DOHH2 (cell line): Measurements from ENCODE around the gene ORC3.

ENCODE experiments used
- H3F3A ChIP-seq: fragments of 200-600 bp; sonication (generic), shearing (Covaris generic); 2 replicates; pipeline ENCODE4 v1.6.0; 2016; ENCODE audit warnings: antibody characterized with exemption, mild to moderate bottlenecking; ENCODE audit not compliant: control insufficient read depth, insufficient read depth
- H3K27ac ChIP-seq: fragments of 200-600 bp; sonication (generic); 2 replicates; pipeline ENCODE4 v1.5.1; 2014; ENCODE audit warnings: low read depth, mild to moderate bottlenecking, low read length, moderate library complexity
- H3K27me3 ChIP-seq: fragments of 200-600 bp; sonication (generic); 2 replicates; pipeline ENCODE4 v1.6.1; 2014; ENCODE audit warnings: mild to moderate bottlenecking, low read length, mixed read lengths; ENCODE audit not compliant: control insufficient read depth
- H3K36me3 ChIP-seq: fragments of 200-600 bp; sonication (generic); 2 replicates; pipeline ENCODE4 v1.6.1; 2014; ENCODE audit warnings: mild to moderate bottlenecking, low read length, moderate library complexity, mixed read lengths; ENCODE audit not compliant: control insufficient read depth
- H3K4me1 ChIP-seq: fragments of 200-600 bp; sonication (generic); 2 replicates; pipeline ENCODE4 v1.6.1; 2014; ENCODE audit warnings: mild to moderate bottlenecking, low read length, mixed read lengths; ENCODE audit not compliant: control insufficient read depth
- H3K4me2 ChIP-seq: fragments of 200-600 bp; sonication (generic); 2 replicates; pipeline ENCODE4 v1.6.0; 2014; ENCODE audit warnings: mild to moderate bottlenecking, low read length, moderate library complexity
- H3K4me3 ChIP-seq: fragments of 200-600 bp; sonication (generic); 2 replicates; pipeline ENCODE4 v1.5.1; 2014; ENCODE audit warnings: mild to moderate bottlenecking, low read length, mixed read lengths
- H3K79me2 ChIP-seq: fragments of 200-600 bp; sonication (generic); 2 replicates; pipeline ENCODE4 v1.6.1; 2014; ENCODE audit warnings: mild to moderate bottlenecking, low read length, mixed read lengths; ENCODE audit not compliant: control insufficient read depth
- H3K9me2 ChIP-seq: fragments of 200-600 bp; sonication (generic); replicated peaks from 2 replicates; pipeline ENCODE4 v1.6.1; 2014; ENCODE audit warnings: mild to moderate bottlenecking, low read length, mixed read lengths; ENCODE audit not compliant: control insufficient read depth
- H3K9me3 ChIP-seq: fragments of 200-600 bp; sonication (generic); 2 replicates; pipeline ENCODE4 v1.6.1; 2014; ENCODE audit warnings: antibody characterized with exemption, low read length, mixed read lengths; ENCODE audit not compliant: control insufficient read depth, insufficient read depth
- H4K20me1 ChIP-seq: fragments of 200-600 bp; sonication (generic); 2 replicates; pipeline ENCODE4 v1.6.0; 2014; ENCODE audit warnings: low read depth, mild to moderate bottlenecking, antibody characterized with exemption, low read length, moderate library complexity; ENCODE audit not compliant: control insufficient read depth, insufficient read depth
- EZH2phosphoT487 ChIP-seq: fragments of 200-600 bp; sonication (generic); IDR thresholded peaks from 2 replicates; pipeline ENCODE4 v1.6.1; 2017; ENCODE audit warnings: borderline replicate concordance, mild to moderate bottlenecking, antibody characterized with exemption, low read length, moderate library complexity, mixed read lengths
- TF ChIP-seq, protein P1 (sequence below): fragments of 200-600 bp; sonication (generic); IDR thresholded peaks from one replicate; pipeline ENCODE4 v1.5.1; 2014; ENCODE audit warnings: antibody characterized with exemption, mild to moderate bottlenecking, low read depth, low read length; ENCODE audit not compliant: poor library complexity, severe bottlenecking

ORC3 gene

DNA sequence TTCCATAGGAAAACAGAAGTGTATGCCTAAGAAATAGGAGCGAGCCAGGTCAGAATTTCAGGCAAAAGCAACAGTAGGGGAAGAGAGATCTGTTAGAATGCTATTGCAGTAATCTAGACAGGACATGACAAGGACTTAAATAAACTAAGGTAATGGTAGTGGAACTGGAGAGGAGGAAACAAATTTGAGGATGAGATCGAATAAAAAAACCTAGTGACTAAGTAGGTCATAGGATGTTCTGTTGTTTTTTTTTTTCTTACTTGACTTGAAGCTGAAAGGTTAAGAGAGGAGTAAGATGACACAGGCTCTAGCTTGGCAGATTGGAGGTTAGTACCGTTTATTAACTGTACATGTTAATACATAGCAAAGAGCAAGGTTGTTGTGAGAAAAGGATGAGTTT is 28.6 kb downstream of the ORC3 start:
- no peaks in the 10 kb centered on the region for H3K9me2 ChIP-seq

DNA sequence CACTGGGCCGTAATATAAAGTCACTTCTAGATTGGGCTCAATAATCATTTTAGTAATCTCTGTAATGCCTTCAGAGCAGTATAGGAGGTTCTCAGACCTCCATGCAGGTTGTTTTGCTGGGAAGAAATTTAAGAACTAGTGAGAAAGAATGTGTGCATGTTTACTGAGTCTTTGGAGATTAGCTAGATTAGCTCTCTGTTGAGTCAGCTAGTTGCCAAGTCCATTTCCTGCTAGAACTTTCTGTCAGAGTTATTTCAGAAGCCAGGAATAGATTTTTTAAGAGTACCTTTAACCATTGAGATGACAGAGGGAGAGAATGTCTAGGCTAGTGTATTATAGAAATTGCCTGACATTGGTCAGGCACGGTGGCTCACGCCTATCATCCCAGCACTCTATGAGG is 33.3 kb downstream of the ORC3 start:
- Histone ChIP-seq H3K36me3 (peaks cover 19% of the 10 kb centered on the region), H3K27me3 (no peaks in the 10 kb centered on the region), H3K4me2 (no peak overlapping the region), H4K20me1 (no peaks in the 10 kb centered on the region), H3K4me1 (peaks cover under 1% of the 10 kb centered on the region; the same call in 1 of the 2 replicates), H3K27ac (no peak overlapping the region), H3K9me2 (no peaks in the 10 kb centered on the region), H3F3A (no peaks in the 10 kb centered on the region), H3K4me3 (no peak overlapping the region), H3K9me3 (no peaks in the 10 kb centered on the region), H3K79me2 (no peaks in the 10 kb centered on the region)
- TF ChIP-seq EZH2phosphoT487, result no peak
- TF ChIP-seq, protein P1, sequence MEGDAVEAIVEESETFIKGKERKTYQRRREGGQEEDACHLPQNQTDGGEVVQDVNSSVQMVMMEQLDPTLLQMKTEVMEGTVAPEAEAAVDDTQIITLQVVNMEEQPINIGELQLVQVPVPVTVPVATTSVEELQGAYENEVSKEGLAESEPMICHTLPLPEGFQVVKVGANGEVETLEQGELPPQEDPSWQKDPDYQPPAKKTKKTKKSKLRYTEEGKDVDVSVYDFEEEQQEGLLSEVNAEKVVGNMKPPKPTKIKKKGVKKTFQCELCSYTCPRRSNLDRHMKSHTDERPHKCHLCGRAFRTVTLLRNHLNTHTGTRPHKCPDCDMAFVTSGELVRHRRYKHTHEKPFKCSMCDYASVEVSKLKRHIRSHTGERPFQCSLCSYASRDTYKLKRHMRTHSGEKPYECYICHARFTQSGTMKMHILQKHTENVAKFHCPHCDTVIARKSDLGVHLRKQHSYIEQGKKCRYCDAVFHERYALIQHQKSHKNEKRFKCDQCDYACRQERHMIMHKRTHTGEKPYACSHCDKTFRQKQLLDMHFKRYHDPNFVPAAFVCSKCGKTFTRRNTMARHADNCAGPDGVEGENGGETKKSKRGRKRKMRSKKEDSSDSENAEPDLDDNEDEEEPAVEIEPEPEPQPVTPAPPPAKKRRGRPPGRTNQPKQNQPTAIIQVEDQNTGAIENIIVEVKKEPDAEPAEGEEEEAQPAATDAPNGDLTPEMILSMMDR, result no peak

More for the DNA sequence above, 28.6 kb downstream of the ORC3 start:
- H3K4me1 ChIP-seq, result no peaks in the 10 kb centered on the region
- H3K79me2 ChIP-seq, result no peaks in the 10 kb centered on the region
- H3K27ac ChIP-seq, result no peak overlapping the region
- H3K27me3 ChIP-seq, result no peaks in the 10 kb centered on the region
- H3K4me2 ChIP-seq, result no peak overlapping the region
- H3K36me3 ChIP-seq, result peaks cover 32% of the 10 kb centered on the region
- no peaks in the 10 kb centered on the region for H3K9me3 ChIP-seq
- TF ChIP-seq, protein P1, result no peak
- no peak for TF ChIP-seq EZH2phosphoT487
- no peak overlapping the region for H3K4me3 ChIP-seq
- H3F3A ChIP-seq, result no peaks in the 10 kb centered on the region
- no peaks in the 10 kb centered on the region for H4K20me1 ChIP-seq

DNA sequence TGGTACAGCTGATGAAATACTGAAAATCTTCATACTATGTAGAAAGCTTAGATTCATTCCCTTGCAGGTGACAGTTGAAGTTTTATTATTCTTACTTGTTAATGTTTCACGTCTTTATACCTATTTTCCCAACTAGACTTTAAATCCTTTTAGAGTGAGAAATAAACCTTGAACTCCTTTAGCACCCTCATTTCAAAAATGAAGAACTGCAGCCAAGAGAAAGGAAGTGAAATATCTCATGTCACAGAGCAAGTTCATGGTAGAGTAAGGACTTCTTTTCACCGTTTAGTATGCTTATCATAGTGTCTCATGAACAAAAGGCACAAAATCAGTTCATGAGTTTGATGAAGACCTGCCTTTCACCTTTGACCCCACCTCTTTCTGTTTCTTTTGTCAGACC is 38.5 kb downstream of the ORC3 start:
- peaks cover 5% of the 10 kb centered on the region for H3K4me1 ChIP-seq

More for the DNA sequence above, 38.5 kb downstream of the ORC3 start:
- Histone ChIP-seq H3K4me3 (no peak overlapping the region), H3K9me2 (no peaks in the 10 kb centered on the region), H3K27ac (no peak overlapping the region), H3K27me3 (no peaks in the 10 kb centered on the region), H3K36me3 (peaks cover 20% of the 10 kb centered on the region), H3K9me3 (no peaks in the 10 kb centered on the region), H3K79me2 (no peaks in the 10 kb centered on the region), H3F3A (no peaks in the 10 kb centered on the region), H3K4me2 (no peak overlapping the region), H4K20me1 (no peaks in the 10 kb centered on the region)
- no peak for TF ChIP-seq EZH2phosphoT487
- TF ChIP-seq, protein P1, result no peak
